Measurements from ENCODE around the gene BUD13. TPM values are rescaled to one million over a fixed set of nuclear protein-coding genes. Genes with fewer than 3 reads are reported as not detected.
A peak's percentile ranks its signal among the peaks of the same experiment; 100 is the strongest.

The BUD13 gene
- total RNA-seq, 3 donors from 2014 or later, result 9.9 to 19.8 (median 15.1) TPM

- Histone ChIP-seq H3K27me3 (peaks cover 0 to 4% of the 10 kb centered on the region in 2 donors), H3K27ac (no peak within 1 kb of the TSS), H3K36me3 (no peaks in the 10 kb centered on the region), H3K4me1 (peaks cover 0 to 4% of the 10 kb centered on the region in 2 donors), H3K4me3 (peak within 1 kb of the TSS in 2 of 3 donors; percentile 18 to 24), H3K9me3 (no peaks in the 10 kb centered on the region)
- TF ChIP-seq, protein P1, sequence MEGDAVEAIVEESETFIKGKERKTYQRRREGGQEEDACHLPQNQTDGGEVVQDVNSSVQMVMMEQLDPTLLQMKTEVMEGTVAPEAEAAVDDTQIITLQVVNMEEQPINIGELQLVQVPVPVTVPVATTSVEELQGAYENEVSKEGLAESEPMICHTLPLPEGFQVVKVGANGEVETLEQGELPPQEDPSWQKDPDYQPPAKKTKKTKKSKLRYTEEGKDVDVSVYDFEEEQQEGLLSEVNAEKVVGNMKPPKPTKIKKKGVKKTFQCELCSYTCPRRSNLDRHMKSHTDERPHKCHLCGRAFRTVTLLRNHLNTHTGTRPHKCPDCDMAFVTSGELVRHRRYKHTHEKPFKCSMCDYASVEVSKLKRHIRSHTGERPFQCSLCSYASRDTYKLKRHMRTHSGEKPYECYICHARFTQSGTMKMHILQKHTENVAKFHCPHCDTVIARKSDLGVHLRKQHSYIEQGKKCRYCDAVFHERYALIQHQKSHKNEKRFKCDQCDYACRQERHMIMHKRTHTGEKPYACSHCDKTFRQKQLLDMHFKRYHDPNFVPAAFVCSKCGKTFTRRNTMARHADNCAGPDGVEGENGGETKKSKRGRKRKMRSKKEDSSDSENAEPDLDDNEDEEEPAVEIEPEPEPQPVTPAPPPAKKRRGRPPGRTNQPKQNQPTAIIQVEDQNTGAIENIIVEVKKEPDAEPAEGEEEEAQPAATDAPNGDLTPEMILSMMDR (IDR thresholded peaks at IDR 0.05), result no peak
- TF ChIP-seq POLR2A (IDR thresholded peaks at IDR 0.05) (no peak), POLR2AphosphoS5 (IDR thresholded peaks at IDR 0.05) (no peak)
- intact Hi-C loops (cut with DNase I; ENCODE audit: low total_unique reads), result no loop called here
- DNase-seq (ENCODE audit: low spot score in 2 of 2), result no peak
Observed at GRCh38 chr11:116791813-116792143, 19.0 kb upstream of the BUD13 start, which contains the start of gene APOA5. Gene APOA5 (minus strand): TSS chr11:116791879. CDS start chr11:116791860, 19 bp downstream.

GRCh38 chr11:116791002-116791812 lies 18.4 kb upstream of the BUD13 start:
- intact Hi-C loops (cut with DNase I; ENCODE audit: low total_unique reads), result no loop called here

DNA sequence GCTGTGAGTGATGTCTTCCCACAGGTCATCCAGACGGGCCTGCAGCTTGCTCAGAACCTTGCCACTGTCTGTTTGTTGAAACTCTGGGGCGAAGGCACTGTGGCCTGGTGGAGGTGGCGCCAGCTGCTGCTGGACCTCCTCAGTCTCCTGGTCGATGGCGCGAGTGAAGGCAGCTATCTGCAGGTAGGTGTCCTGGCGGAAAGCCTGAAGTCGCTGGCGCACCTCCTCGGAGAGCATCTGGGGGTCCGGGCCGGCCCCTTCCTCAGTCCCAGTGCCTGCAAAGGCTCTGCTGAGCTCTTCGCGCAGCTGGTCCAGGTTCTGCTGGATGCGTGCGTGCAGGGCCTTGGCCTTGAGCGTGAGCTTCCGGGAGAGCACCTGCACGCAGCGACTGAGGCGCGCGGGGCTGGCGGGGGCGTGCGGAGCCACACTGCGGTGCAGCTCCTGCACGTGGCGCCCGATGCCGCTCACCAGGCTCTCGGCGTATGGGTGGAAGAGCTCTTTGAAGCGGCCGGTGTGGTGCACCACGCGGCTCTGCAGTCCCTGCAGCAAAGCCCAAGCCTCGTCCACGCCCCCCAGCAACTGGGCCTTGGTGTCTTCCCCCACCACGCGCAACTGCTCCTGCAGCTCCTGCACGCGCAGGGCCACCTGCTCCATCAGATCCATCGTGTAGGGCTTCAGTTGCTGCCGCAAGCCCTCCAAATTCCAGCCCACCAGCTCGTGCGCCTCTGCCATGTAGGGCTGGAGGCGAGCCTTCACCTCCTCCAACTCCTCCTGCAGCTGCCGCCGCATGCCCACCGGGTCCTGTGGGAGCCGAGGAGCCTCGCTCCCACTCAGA lies 17.6 kb upstream of the BUD13 start:
- no peak overlapping the region for H3K27ac ChIP-seq
- TF ChIP-seq, protein P1 (IDR thresholded peaks at IDR 0.05), result no peak
- TF ChIP-seq POLR2AphosphoS5 (IDR thresholded peaks at IDR 0.05) (no peak), POLR2A (IDR thresholded peaks at IDR 0.05) (no peak)
- H3K4me3 ChIP-seq, result no peak overlapping the region
- DNase-seq (ENCODE audit: low spot score in 2 of 2), result no peak
- H3K27me3 ChIP-seq, result peaks cover 0 to 4% of the 10 kb centered on the region in 2 donors
- no peaks in the 10 kb centered on the region for H3K36me3 ChIP-seq
- peaks cover 0 to 9% of the 10 kb centered on the region in 2 donors for H3K4me1 ChIP-seq
- intact Hi-C loops (cut with DNase I; ENCODE audit: low total_unique reads), result no loop called here
- H3K9me3 ChIP-seq, result no peaks in the 10 kb centered on the region

More at GRCh38 chr11:116791002-116791812, 18.4 kb upstream of the BUD13 start:
- Histone ChIP-seq H3K9me3 (no peaks in the 10 kb centered on the region), H3K27ac (no peak overlapping the region), H3K4me1 (peaks cover 0 to 9% of the 10 kb centered on the region in 2 donors), H3K27me3 (peaks cover 0 to 4% of the 10 kb centered on the region in 2 donors), H3K4me3 (peak overlapping the region in 2 of 3 donors; percentile 18 to 24), H3K36me3 (no peaks in the 10 kb centered on the region)
- DNase-seq (ENCODE audit: low spot score in 2 of 2), result peak; percentile 41 to 74
- no peak for TF ChIP-seq POLR2A (IDR thresholded peaks at IDR 0.05)
- TF ChIP-seq, protein P1 (IDR thresholded peaks at IDR 0.05), result peak; percentile 77 to 90 (median 85)

DNA sequence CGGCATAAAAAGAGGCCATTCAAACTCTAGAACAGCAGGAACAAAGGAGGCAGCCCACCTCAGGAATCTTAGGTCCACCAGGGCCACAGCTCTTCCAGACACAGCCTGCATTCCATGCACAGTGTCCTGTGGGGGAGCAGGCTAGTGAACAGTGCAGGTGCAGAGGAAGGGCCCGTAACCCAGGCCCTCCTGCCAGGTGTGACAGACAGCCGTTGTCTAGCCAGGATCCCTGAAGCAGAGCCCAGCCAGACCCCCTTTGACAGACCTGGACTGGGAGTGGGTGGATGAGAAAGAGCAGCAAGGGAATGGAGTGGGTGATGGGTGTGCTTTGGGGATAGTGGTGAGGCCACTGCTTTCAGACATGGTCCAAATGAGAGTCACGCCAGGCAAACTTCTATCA lies 16.2 kb upstream of the BUD13 start:
- no peak for DNase-seq (ENCODE audit: low spot score in 2 of 2)
- Histone ChIP-seq H3K27ac (no peak overlapping the region), H3K27me3 (peaks cover 0 to 4% of the 10 kb centered on the region in 2 donors), H3K9me3 (no peaks in the 10 kb centered on the region), H3K4me1 (peaks cover 0 to 9% of the 10 kb centered on the region in 2 donors), H3K4me3 (peak overlapping the region in 1 of 3 donors; percentile 84), H3K36me3 (no peaks in the 10 kb centered on the region)
- no peak for TF ChIP-seq POLR2AphosphoS5 (IDR thresholded peaks at IDR 0.05)
- TF ChIP-seq POLR2A (IDR thresholded peaks at IDR 0.05), result no peak
- TF ChIP-seq, protein P1 (IDR thresholded peaks at IDR 0.05), result no peak
- intact Hi-C loops (cut with DNase I; ENCODE audit: low total_unique reads), result no loop called here

Data from breast epithelium (tissue), 4 donors.